SK-N-SH treated with all-trans-retinoic acid at 6 μM for 48 hours (cell line): ENCODE data around the gene UGT1A8.
A peak's percentile ranks its signal among the peaks of the same experiment; 100 is the strongest.

Experiments
- ATAC-seq: fragments of 200-7000 bp; cut with Tn5 transposase; 3 replicates; pipeline ENCODE4 v1.9.1; 2020; ENCODE audit warnings: mild to moderate bottlenecking, moderate library complexity
- ARNTL ChIP-seq: fragments of 450-650 bp; formaldehyde crosslinking; IDR thresholded peaks from 2 replicates; pipeline ENCODE4 v1.5.0; 2020; ENCODE audit warnings: low read depth, mild to moderate bottlenecking, moderate library complexity, borderline replicate concordance
- BACH2 ChIP-seq: fragments of 250-450 bp; sonication (Bioruptor Pico); IDR thresholded peaks from 2 replicates; pipeline ENCODE4 v1.9.0; 2021; ENCODE audit warnings: mild to moderate bottlenecking, borderline replicate concordance
- CSDC2 ChIP-seq: fragments of 250-450 bp; sonication (Bioruptor Pico); IDR thresholded peaks from 2 replicates; pipeline ENCODE4 v1.5.0; 2020; ENCODE audit warnings: mild to moderate bottlenecking, moderate library complexity
- ESRRG ChIP-seq: fragments of 250-450 bp; sonication (Bioruptor Pico); IDR thresholded peaks from 2 replicates; pipeline ENCODE4 v1.6.1; 2021; ENCODE audit warnings: mild to moderate bottlenecking
- GLIS3 ChIP-seq: fragments of 250-450 bp; sonication (Bioruptor Pico); IDR thresholded peaks from 2 replicates; pipeline ENCODE4 v1.5.0; 2020; ENCODE audit warnings: mild to moderate bottlenecking, moderate library complexity
- ISL1 ChIP-seq: fragments of 250-450 bp; sonication (Bioruptor Pico); IDR thresholded peaks from 2 replicates; pipeline ENCODE4 v2.1.2; 2022; ENCODE audit warnings: mild to moderate bottlenecking, moderate library complexity
- OSR1 ChIP-seq: fragments of 250-450 bp; sonication (Bioruptor Pico); IDR thresholded peaks from 2 replicates; pipeline ENCODE4 v1.8.0; 2022; ENCODE audit warnings: moderate library complexity, mild to moderate bottlenecking, inconsistent platforms
- PATZ1 ChIP-seq: fragments of 250-450 bp; sonication (Bioruptor Pico); IDR thresholded peaks from 2 replicates; pipeline ENCODE4 v1.8.0; 2020; ENCODE audit warnings: mild to moderate bottlenecking, moderate library complexity, borderline replicate concordance
- PPARA ChIP-seq: fragments of 250-450 bp; sonication (Bioruptor Pico); IDR thresholded peaks from 2 replicates; pipeline ENCODE4 v1.5.0; 2020; ENCODE audit warnings: mild to moderate bottlenecking, borderline replicate concordance
- RARB ChIP-seq: fragments of 250-450 bp; sonication (Bioruptor Pico); IDR thresholded peaks from 2 replicates; pipeline ENCODE4 v1.8.0; 2021; ENCODE audit warnings: mild to moderate bottlenecking, moderate library complexity
- TCF4 ChIP-seq: fragments of 250-450 bp; sonication (Bioruptor Pico); IDR thresholded peaks from 2 replicates; pipeline ENCODE4 v1.8.0; 2021; ENCODE audit warnings: mild to moderate bottlenecking, moderate library complexity, borderline replicate concordance
- TOX ChIP-seq: fragments of 250-450 bp; sonication (Bioruptor Pico); IDR thresholded peaks from 2 replicates; pipeline ENCODE4 v1.8.0; 2021; ENCODE audit warnings: mild to moderate bottlenecking, moderate library complexity, borderline replicate concordance
- ZC3H10 ChIP-seq: fragments of 250-450 bp; sonication (Bioruptor Pico); IDR thresholded peaks from 2 replicates; pipeline ENCODE4 v1.5.1; 2021; ENCODE audit warnings: mild to moderate bottlenecking, moderate library complexity
- ZFP3 ChIP-seq: fragments of 250-450 bp; sonication (Bioruptor Pico); IDR thresholded peaks from 2 replicates; pipeline ENCODE4 v1.5.0; 2020; ENCODE audit warnings: mild to moderate bottlenecking, moderate library complexity
- ZFP30 ChIP-seq: fragments of 450-650 bp; formaldehyde crosslinking; IDR thresholded peaks from 2 replicates; pipeline ENCODE4 v1.5.0; 2022; ENCODE audit warnings: mild to moderate bottlenecking, moderate library complexity
- ZNF565 ChIP-seq: fragments of 450-650 bp; formaldehyde crosslinking; conservative IDR thresholded peaks from 2 replicates; pipeline ENCODE4 v1.5.0; 2020; ENCODE audit warnings: low read depth, mild to moderate bottlenecking, moderate library complexity
- ZNF70 ChIP-seq: fragments of 450-650 bp; formaldehyde crosslinking; IDR thresholded peaks from 2 replicates; pipeline ENCODE4 v1.5.0; 2020; ENCODE audit warnings: mild to moderate bottlenecking, moderate library complexity
- ZNF8 ChIP-seq: fragments of 450-650 bp; formaldehyde crosslinking; IDR thresholded peaks from 2 replicates; pipeline ENCODE4 v1.5.0; 2020; ENCODE audit warnings: mild to moderate bottlenecking, moderate library complexity
- TF ChIP-seq, protein P1 (sequence below): fragments of 250-450 bp; sonication (Bioruptor Pico); IDR thresholded peaks from 2 replicates; pipeline ENCODE4 v1.5.1; 2021; ENCODE audit warnings: mild to moderate bottlenecking, moderate library complexity
- TF ChIP-seq, protein P2 (sequence below): fragments of 250-450 bp; sonication (Bioruptor Pico); IDR thresholded peaks from 2 replicates; pipeline ENCODE4 v1.5.0; 2020; ENCODE audit warnings: mild to moderate bottlenecking, moderate library complexity
- TF ChIP-seq, protein P3 (sequence below): fragments of 250-450 bp; sonication (Bioruptor Pico); IDR thresholded peaks from 2 replicates; pipeline ENCODE4 v1.5.1; 2020; ENCODE audit warnings: low read depth, mild to moderate bottlenecking, moderate library complexity

UGT1A8 gene

GRCh38 chr2:233764264-233764663 is 146.8 kb downstream of the UGT1A8 start:
- ATAC-seq = no peak
- TF ChIP-seq ESRRG (CRISPR knock-in tag) (no peak), BACH2 (CRISPR knock-in tag) (no peak), OSR1 (CRISPR knock-in tag) (no peak), ZFP30 (CRISPR knock-in tag) (no peak), ISL1 (CRISPR knock-in tag) (0 out of 2 replicates have a peak, but pooled peaks have one; percentile 11)
- TF ChIP-seq, protein P1, sequence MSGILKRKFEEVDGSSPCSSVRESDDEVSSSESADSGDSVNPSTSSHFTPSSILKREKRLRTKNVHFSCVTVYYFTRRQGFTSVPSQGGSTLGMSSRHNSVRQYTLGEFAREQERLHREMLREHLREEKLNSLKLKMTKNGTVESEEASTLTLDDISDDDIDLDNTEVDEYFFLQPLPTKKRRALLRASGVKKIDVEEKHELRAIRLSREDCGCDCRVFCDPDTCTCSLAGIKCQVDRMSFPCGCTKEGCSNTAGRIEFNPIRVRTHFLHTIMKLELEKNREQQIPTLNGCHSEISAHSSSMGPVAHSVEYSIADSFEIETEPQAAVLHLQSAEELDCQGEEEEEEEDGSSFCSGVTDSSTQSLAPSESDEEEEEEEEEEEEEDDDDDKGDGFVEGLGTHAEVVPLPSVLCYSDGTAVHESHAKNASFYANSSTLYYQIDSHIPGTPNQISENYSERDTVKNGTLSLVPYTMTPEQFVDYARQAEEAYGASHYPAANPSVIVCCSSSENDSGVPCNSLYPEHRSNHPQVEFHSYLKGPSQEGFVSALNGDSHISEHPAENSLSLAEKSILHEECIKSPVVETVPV = no peak

DNA sequence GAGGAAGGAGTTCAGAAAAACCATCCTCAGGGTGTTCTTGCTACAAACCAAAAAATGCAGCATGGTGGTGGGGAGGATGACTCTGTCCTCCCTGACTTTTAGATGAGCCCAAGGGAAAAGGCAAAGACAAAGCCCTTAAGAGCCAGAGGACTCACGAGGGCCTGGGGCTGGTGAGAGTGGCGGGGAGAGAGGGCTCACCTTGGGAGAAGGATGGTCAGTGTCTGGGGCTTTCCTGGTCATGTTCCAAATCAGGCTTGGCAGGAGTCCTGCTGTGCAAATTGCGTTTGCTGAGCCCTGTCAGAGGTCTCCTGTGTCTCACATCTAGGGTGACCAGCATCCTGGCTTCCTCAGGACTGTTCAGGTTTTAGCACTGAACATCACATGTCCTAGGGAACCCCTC is 147.3 kb downstream of the UGT1A8 start:
- TF ChIP-seq TOX (no peak), PPARA (CRISPR knock-in tag) (no peak), ZC3H10 (no peak), TCF4 (CRISPR knock-in tag) (no peak), ZFP3 (CRISPR knock-in tag) (no peak), CSDC2 (CRISPR knock-in tag) (no peak), ZNF70 (no peak), PATZ1 (CRISPR knock-in tag) (no peak), RARB (CRISPR knock-in tag) (no peak)
- TF ChIP-seq, protein P1 = no peak
- TF ChIP-seq, protein P2, sequence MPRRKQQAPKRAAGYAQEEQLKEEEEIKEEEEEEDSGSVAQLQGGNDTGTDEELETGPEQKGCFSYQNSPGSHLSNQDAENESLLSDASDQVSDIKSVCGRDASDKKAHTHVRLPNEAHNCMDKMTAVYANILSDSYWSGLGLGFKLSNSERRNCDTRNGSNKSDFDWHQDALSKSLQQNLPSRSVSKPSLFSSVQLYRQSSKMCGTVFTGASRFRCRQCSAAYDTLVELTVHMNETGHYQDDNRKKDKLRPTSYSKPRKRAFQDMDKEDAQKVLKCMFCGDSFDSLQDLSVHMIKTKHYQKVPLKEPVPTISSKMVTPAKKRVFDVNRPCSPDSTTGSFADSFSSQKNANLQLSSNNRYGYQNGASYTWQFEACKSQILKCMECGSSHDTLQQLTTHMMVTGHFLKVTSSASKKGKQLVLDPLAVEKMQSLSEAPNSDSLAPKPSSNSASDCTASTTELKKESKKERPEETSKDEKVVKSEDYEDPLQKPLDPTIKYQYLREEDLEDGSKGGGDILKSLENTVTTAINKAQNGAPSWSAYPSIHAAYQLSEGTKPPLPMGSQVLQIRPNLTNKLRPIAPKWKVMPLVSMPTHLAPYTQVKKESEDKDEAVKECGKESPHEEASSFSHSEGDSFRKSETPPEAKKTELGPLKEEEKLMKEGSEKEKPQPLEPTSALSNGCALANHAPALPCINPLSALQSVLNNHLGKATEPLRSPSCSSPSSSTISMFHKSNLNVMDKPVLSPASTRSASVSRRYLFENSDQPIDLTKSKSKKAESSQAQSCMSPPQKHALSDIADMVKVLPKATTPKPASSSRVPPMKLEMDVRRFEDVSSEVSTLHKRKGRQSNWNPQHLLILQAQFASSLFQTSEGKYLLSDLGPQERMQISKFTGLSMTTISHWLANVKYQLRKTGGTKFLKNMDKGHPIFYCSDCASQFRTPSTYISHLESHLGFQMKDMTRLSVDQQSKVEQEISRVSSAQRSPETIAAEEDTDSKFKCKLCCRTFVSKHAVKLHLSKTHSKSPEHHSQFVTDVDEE (CRISPR knock-in tag) = no peak
- no peak for ATAC-seq

DNA sequence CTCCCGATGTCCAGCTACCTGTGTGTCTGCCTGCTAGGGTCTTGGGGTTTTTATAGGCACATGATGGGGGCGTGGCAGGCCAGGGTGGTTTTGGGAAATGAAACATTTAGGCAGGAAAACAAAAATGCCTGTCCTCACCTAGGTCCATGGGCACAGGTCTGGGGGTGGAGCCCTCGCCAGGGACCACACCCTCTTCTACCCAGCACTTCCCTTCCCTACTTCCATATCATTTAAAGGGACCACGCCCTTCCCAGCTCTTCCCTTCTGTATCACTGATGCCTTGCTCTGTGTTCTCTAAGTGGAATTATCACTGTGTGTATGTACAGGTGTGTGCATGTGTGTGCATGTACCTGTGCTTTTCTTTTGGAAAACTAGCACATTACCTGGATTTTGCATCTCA is 149.0 kb downstream of the UGT1A8 start:
- no peak for TF ChIP-seq ZNF8 (CRISPR knock-in tag)
- TF ChIP-seq ISL1 (CRISPR knock-in tag) = no peak
- no peak for TF ChIP-seq BACH2 (CRISPR knock-in tag)
- no peak for TF ChIP-seq ZC3H10
- TF ChIP-seq, protein P2 (CRISPR knock-in tag) = no peak
- no peak for TF ChIP-seq GLIS3 (CRISPR knock-in tag)
- no peak for TF ChIP-seq CSDC2 (CRISPR knock-in tag)
- TF ChIP-seq ARNTL (CRISPR knock-in tag) = no peak
- TF ChIP-seq ZFP3 (CRISPR knock-in tag) = no peak
- TF ChIP-seq ZNF565 (CRISPR knock-in tag) = no peak
- TF ChIP-seq TOX = no peak
- no peak for TF ChIP-seq ESRRG (CRISPR knock-in tag)
- TF ChIP-seq, protein P1 = no peak
- no peak for TF ChIP-seq PPARA (CRISPR knock-in tag)
- no peak for TF ChIP-seq ZNF70
- no peak for TF ChIP-seq OSR1 (CRISPR knock-in tag)
- TF ChIP-seq, protein P3, sequence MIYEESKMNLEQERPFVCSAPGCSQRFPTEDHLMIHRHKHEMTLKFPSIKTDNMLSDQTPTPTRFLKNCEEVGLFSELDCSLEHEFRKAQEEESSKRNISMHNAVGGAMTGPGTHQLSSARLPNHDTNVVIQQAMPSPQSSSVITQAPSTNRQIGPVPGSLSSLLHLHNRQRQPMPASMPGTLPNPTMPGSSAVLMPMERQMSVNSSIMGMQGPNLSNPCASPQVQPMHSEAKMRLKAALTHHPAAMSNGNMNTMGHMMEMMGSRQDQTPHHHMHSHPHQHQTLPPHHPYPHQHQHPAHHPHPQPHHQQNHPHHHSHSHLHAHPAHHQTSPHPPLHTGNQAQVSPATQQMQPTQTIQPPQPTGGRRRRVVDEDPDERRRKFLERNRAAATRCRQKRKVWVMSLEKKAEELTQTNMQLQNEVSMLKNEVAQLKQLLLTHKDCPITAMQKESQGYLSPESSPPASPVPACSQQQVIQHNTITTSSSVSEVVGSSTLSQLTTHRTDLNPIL (CRISPR knock-in tag) = no peak
- ATAC-seq = no peak
